ENCODE data around the gene EPHX1. TPM values are rescaled to one million over a fixed set of nuclear protein-coding genes. Genes with fewer than 3 reads are reported as not detected.

The EPHX1 gene
- total and polyA plus RNA-seq, 4 donors, result 31.7 to 115 (median 98.5) TPM

DNA sequence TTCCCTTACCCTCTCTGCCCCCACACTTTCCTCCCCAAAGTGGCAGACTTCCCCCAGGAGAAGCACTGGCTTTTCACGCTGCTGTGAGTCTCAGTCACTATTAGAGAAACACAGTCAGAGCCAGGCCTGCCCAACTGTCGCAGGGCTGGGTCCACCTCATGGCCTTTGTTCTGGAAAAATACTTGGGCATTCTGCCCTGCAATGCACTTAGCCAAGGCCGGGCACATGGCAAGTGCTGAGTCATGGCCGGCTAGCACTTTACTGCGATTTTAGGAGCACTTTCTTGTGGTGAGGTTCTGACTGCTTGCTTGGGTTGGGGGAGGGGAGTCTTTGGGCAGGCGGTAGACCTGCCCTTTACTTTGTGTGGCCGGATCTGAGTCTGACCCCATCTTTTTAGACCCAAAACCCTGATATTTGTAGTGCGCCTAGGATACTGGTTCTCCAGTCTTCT is 7.7 kb downstream of the EPHX1 start:
- TF ChIP-seq, protein P1, sequence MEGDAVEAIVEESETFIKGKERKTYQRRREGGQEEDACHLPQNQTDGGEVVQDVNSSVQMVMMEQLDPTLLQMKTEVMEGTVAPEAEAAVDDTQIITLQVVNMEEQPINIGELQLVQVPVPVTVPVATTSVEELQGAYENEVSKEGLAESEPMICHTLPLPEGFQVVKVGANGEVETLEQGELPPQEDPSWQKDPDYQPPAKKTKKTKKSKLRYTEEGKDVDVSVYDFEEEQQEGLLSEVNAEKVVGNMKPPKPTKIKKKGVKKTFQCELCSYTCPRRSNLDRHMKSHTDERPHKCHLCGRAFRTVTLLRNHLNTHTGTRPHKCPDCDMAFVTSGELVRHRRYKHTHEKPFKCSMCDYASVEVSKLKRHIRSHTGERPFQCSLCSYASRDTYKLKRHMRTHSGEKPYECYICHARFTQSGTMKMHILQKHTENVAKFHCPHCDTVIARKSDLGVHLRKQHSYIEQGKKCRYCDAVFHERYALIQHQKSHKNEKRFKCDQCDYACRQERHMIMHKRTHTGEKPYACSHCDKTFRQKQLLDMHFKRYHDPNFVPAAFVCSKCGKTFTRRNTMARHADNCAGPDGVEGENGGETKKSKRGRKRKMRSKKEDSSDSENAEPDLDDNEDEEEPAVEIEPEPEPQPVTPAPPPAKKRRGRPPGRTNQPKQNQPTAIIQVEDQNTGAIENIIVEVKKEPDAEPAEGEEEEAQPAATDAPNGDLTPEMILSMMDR (IDR thresholded peaks at IDR 0.05; ENCODE audit: control extremely low read depth, extremely low read depth), result no peak
- Histone ChIP-seq H3K9me3 (ENCODE audit: control insufficient read depth in 4 of 4, insufficient read depth in 3 of 4, low read length in 3 of 4) (no peaks in the 10 kb centered on the region), H3K9ac (ENCODE audit: insufficient read depth in 1 of 2, low read length in 2 of 2) (peak overlapping the region in 1 of 2 donors; percentile 57), H3K4me1 (ENCODE audit: control insufficient read depth in 5 of 5, insufficient read depth in 5 of 5, low read length in 5 of 5) (peaks cover 19 to 82% (median 54%) of the 10 kb centered on the region in 5 donors), H3K27ac (ENCODE audit: low read depth in 1 of 2, low read length in 1 of 2) (peak overlapping the region; percentile 77 to 94), H3K27me3 (ENCODE audit: control insufficient read depth in 3 of 3, insufficient read depth in 3 of 3, low read length in 2 of 3) (no peaks in the 10 kb centered on the region), H3K4me3 (no peak overlapping the region), H3K36me3 (ENCODE audit: control insufficient read depth in 4 of 4, insufficient read depth in 4 of 4, low read length in 4 of 4) (peaks cover 0 to 22% (median 3%) of the 10 kb centered on the region in 4 donors)
- peak in 2 of 3 donors; percentile 48 to 64 for DNase-seq
- peak; percentile 69 for ATAC-seq (ENCODE audit: insufficient read depth, low FRiP score)
- WGBS, 2 donors, result 32 to 49% methylated on average over 8 of the region's 8 CpGs

GRCh38 chr1:225818229-225818628 is 8.3 kb downstream of the EPHX1 start:
- H3K4me3 ChIP-seq, result no peak overlapping the region
- H3K27ac ChIP-seq (ENCODE audit: low read depth in 1 of 2, low read length in 1 of 2), result peak overlapping the region in 1 of 2 donors; percentile 50
- peaks cover 19 to 76% (median 48%) of the 10 kb centered on the region in 5 donors for H3K4me1 ChIP-seq (ENCODE audit: control insufficient read depth in 5 of 5, insufficient read depth in 5 of 5, low read length in 5 of 5)
- no peaks in the 10 kb centered on the region for H3K9me3 ChIP-seq (ENCODE audit: control insufficient read depth in 4 of 4, insufficient read depth in 3 of 4, low read length in 3 of 4)
- H3K27me3 ChIP-seq (ENCODE audit: control insufficient read depth in 3 of 3, insufficient read depth in 3 of 3, low read length in 2 of 3), result no peaks in the 10 kb centered on the region
- no peak for ATAC-seq (ENCODE audit: insufficient read depth, low FRiP score)
- peak overlapping the region in 1 of 2 donors; percentile 11 for H3K9ac ChIP-seq (ENCODE audit: insufficient read depth in 1 of 2, low read length in 2 of 2)
- peaks cover 0 to 25% (median 2%) of the 10 kb centered on the region in 4 donors for H3K36me3 ChIP-seq (ENCODE audit: control insufficient read depth in 4 of 4, insufficient read depth in 4 of 4, low read length in 4 of 4)
- DNase-seq, result no peak
- WGBS, 2 donors, result 79 to 84% methylated on average over 7 of the region's 7 CpGs
- TF ChIP-seq, protein P1 (IDR thresholded peaks at IDR 0.05; ENCODE audit: control extremely low read depth, extremely low read depth), result no peak

DNA sequence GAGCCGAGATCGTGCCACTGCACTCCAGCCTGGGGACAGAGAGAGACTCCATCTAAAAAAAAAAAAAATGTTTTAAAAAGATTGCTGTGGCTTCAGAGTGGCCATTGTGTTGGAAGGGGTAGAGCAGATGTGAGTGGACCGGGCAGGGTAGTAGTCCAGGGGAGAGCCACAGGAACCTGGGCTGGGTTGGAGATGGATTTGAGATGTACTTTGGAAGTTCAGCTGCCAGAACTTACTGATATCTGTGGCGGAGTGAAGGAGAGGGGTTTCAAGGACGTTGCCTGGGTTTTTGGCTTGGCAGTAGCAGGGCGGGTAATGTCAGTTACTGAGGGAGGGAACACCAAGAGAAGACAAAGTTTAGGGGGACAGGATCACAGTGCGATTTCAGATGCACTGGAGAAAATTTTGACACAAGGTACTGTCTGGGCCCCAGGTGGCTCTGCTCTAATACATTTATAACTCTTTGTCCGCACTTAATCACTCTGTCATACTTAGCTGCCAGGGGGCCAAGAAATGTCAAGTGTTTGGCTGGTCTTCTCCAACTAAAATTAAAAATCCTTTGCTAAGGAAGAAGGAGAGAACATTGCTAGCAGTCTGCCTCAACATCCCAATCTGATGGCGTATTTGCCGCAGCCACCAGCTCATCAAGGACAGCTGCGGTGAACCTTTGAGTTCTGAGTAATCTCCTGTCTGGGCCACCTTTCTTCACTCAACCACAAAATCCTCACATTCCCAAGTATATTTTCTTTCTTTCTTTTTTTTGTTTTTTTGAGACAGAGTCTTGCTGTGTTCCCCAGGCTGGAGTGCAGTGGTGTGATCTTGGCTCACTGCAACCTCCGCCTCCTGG is 9.6 kb downstream of the EPHX1 start:
- no peak for DNase-seq
- 77 to 92% methylated on average over 12 of the region's 12 CpGs for WGBS, 2 donors

More for the DNA sequence above, 9.6 kb downstream of the EPHX1 start:
- Histone ChIP-seq H3K9ac (ENCODE audit: insufficient read depth in 1 of 2, low read length in 2 of 2) (no peak overlapping the region), H3K9me3 (ENCODE audit: control insufficient read depth in 4 of 4, insufficient read depth in 3 of 4, low read length in 3 of 4) (no peaks in the 10 kb centered on the region), H3K27me3 (ENCODE audit: control insufficient read depth in 3 of 3, insufficient read depth in 3 of 3, low read length in 2 of 3) (no peaks in the 10 kb centered on the region), H3K36me3 (ENCODE audit: control insufficient read depth in 4 of 4, insufficient read depth in 4 of 4, low read length in 4 of 4) (peaks cover 0 to 30% (median 2%) of the 10 kb centered on the region in 4 donors), H3K4me1 (ENCODE audit: control insufficient read depth in 5 of 5, insufficient read depth in 5 of 5, low read length in 5 of 5) (peaks cover 19 to 69% (median 35%) of the 10 kb centered on the region in 5 donors), H3K27ac (ENCODE audit: low read depth in 1 of 2, low read length in 1 of 2) (peak overlapping the region in 1 of 2 donors; percentile 63), H3K4me3 (no peak overlapping the region)
- TF ChIP-seq, protein P1 (IDR thresholded peaks at IDR 0.05; ENCODE audit: control extremely low read depth, extremely low read depth), result no peak
- no peak for ATAC-seq (ENCODE audit: insufficient read depth, low FRiP score)

Data from lung (tissue), 12 donors.